ENCODE measurements around the gene FTSJ3.
A peak's percentile ranks its signal among the peaks of the same experiment; 100 is the strongest.
"Not testable (repeated sequence)": the region's sequence is repeated elsewhere in the genome, so short reads cannot be mapped to it uniquely, and the experiment has no call there.

The FTSJ3 gene

DNA sequence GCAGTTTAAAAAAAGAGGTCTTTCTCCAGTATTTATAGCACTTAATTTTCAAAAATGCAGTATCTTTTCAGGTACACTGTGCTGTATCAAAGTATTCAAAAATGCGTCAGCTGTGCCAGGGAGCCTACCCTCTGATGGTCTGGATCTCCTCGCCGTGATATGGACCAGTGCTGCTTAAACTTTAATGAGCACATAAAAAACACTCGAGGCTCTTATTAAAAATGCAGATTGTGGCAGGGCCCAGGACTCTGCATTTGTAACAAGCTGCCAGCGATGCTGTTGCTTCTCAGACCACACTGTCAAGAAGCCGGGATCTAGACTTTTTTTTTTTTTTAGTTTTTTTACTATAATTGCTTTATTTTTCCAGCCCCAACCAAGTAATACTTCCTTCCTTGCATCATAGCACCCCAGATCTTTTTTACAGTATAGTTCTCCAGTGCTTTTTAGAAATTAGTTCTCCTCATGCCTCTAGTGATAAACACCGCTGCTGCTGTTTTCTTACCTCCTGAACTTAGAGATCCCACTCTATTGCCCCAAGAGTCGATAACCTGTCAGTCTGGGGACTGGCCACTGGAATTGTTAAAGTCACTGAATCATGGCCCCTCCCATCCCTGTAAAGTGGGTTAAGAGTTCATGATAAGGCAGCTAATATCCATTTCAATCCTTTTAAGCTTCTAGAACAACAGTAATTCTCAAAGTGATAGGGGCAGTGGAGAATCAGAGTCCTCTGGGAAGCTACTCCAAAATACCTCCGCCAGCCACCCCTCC, 16.6 kb upstream of the FTSJ3 start:
- no peak for DNase-seq (ENCODE audit: low read depth in 2 of 2, low spot score in 1 of 2)

DNA sequence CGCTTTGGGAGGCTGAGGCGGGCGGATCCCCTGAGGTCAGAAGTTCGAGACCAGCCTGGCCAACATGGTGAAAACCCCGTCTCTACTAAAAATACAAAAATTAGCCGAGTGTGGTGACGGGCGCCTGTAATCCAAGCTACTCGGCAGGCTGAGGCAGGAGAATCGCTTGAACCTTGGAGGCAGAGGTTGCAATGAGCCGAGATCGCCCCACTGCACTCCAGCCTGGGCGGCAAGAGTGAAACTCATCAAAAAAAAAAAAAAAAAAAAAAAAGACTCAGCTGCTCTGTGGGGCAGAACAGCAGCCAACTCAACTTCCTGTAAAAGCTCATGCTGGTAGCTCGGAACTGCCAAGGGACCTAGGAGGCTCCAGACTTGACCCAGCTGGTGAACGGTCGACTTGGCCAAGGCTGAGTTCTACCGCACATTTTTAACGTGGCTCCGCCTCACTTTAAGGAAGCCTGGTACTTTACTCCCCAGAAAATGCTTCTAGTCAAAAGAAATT, 16.0 kb upstream of the FTSJ3 start:
- DNase-seq (ENCODE audit: low read depth in 2 of 2, low spot score in 1 of 2), result not testable (repeated sequence)

DNA sequence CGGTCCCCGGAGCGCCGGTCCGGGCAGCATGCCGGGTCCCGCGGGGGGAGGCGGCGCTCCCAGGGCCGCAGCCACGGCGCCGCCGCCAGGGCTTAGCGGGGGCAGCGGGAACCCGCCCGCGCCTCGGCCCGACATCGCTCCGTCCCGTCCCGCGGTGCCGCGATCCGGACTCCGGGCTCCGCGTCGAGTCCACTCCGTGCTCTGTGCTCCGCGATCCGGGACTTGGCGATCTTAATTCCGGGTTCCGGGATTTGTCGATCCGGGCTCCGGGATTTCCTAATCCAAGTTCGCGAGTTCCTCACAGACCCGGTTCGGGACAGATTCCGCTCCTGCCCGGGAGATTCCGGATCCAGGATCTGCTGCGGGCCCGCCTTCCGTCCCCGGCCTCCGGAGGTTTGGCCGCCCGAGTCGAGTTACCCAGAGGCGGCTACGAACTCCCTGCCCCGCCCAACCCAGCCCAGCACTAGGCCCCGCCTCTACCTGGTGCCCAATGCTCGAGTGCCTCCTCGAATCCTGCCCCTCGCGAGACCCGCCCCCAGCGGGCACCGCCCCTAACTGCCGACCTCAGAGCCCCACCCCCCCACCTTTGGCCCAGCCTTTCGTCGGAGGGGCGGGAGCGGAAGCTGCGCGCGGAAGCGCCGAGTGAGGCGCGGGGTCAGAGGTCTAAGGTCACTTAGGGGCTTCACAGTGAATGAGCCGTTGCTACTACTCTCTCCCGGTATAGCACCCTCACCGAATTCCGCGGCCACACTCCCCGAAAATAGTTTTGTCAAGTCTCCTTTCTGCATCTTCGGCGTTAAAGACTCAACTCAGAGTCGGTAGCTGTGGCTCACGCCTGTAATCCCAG, 15.3 kb upstream of the FTSJ3 start, which contains the start of gene SMARCD2:
TSS of gene SMARCD2 (minus strand) at position 146 of the 847 bp plus-strand sequence. CDS start at position 135, 11 bp downstream.
- peak; percentile 97 to 99 for DNase-seq (ENCODE audit: low read depth in 2 of 2, low spot score in 1 of 2)

DNA sequence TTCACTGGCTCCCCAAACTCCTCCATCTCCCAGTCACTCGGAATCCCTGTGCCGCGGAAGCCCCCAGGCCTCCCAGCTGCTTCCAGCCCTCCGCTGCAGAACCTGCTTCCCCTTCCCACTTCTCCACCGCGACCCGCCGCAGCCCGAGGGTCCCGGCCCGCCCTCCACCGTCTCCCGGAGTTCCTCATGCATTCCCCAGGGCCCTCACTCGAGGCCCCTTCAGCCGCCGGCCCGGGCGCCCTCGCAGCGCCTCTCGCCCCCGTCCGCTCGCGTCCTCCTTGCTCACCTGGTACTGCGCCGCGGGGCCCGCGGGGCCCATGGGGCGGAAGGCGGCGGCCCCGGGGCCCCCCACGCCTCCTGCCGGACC, 14.7 kb upstream of the FTSJ3 start:
- DNase-seq (ENCODE audit: low read depth in 2 of 2, low spot score in 1 of 2), result no peak

DNA sequence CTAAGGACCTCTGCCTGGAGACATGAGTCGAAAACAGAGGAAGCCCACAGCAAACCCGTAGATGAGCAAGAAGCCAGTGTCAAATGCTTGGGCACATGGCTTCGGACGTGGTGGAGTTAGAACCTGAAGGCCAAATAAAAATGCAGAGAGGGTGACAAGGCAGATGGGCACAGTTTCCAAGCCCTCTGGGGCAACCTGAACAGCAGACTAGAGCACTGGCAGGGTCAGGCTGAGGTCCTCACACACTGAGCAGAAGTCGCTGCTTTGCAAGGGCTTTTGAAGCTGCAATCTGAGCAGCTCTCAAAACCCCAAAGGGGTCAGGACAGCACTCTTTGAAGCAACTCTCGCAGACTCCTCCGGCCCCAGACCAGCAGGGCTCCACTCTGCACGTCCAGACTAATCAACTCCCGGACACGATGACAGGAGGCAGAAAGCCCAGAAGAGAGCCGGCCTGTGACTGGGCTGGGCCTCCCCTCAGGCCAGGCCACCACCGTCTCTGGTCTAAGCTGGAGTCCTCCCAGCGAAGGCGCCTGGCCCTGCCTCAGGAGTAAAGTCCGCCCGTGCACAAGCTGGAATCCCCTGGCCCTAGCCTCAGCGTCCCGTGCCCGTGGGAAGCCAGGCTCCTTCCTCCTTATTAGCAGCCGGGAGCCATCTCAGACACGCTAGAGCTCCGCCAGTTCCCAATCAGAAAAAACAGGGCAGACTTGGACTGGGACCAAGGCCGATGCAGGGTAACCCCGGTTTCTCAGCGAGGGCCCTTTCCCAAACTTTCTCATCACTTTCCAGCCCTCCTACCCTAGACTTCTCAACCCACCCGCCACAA, 14.1 kb upstream of the FTSJ3 start:
- DNase-seq (ENCODE audit: low read depth in 2 of 2, low spot score in 1 of 2), result no peak

DNA sequence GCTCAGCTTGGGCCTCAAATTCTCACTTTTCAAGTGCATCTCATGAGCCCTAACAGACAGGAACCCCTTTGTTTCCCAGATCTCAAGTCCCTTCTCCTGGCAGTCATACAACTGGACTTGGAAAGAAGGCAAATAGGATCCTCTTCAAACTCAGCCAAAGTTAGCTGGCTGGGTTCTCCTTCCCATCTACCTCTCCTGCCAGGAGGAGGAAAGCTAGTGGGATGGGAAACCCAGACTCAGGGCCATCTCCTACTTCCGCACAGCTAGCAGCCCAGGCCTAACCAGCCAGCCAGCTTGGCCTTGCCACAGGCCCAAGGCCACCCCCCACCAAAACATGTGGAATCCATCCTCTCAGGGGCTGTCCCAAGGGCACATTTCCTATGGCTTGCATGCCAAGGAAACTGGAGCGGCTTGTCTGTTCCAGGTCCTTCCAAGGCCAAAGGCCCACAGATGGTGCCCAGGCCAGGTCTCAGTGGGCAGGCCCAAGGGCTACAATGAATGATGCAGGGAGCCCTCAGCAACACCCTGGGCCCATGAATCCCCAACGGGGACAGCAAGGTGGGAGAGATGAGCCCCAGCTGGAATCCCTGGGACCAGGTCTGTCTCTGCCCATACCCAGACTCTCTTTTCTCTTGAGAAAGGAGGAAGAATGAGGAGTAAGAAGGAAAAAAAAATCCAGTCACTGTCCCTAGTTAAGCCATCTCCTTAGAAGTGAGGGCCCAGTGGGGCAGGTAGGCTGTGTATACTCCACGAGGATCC, 13.3 kb upstream of the FTSJ3 start:
- DNase-seq (ENCODE audit: low read depth in 2 of 2, low spot score in 1 of 2), result no peak

DNA sequence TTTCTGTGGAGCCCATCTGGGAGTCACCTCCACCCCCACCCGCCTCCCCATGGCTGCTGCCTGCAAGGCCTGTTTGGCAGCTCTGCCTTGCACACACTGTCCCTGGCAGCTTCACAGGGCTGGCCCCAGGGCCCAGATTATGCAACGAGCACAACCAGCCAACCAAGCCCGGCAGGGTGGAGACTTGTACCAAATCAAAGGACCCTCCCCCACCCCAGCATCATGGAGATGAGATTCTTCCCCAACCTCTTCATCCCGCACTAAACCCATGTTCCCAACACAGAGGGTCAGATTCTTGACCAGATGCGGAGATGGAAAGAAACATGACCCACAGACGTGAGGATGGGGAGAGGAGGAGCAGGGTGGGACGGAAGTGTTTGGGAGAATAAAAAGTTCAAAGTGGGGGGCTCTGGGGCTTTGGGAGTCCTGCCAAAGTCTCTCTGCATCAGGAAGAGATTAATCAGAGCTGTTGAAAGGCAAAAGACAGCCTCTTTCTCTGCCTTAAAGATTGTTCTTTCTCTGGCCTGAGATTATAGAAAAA, 11.2 kb upstream of the FTSJ3 start:
- DNase-seq (ENCODE audit: low read depth in 2 of 2, low spot score in 1 of 2), result no peak

DNA sequence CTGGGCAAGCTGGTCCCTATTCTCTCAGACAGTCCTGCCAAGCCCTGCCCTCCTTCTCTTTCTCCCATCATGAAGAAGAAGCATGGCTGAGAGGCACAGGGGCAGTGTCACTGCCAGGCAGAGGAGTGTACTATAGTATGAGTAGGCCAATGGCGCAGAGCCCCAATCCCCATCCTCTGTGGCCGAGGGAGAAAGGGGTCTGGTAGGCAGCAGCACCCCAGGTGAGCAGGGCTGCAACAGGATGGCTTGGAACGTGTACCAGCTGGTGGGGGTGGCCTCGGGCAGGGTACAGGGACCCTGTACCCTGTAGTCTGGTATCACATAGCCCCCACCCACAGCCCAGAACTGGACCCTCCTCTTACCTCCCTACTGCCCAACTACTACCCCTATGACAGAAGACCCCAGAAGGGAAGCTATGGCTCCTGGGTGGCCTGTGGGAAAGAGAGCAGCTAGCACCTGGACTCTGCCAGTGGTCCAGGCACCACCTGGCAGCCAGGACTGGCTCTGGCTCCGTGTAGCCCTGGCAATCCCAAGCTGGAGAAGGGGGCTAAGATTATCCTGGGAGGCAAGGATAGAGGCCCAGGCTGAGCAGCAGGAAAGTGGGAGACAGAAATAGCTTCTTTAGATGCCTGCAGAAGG, 10.6 kb upstream of the FTSJ3 start:
- no peak for DNase-seq (ENCODE audit: low read depth in 2 of 2, low spot score in 1 of 2)

DNA sequence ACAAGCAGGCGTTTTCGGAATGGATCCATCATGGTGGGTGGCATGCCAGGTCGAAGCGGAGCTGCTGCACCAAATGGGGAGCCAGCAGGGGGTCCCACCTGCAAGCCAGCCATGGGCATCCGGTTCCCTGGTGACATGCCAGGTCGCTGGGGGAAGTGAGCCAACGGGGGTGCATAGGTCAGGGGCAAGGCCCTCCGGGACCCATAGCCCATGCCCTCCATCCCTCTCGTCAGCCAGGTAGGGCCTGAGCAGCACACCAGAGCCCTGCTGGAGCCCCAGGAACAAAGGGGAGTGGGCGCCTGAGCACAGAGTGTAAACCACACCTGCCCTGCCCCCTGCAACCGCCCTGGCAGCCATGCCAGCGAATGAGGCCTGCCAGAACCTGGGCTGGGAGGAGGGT, 10.0 kb upstream of the FTSJ3 start:
- DNase-seq (ENCODE audit: low read depth in 2 of 2, low spot score in 1 of 2), result no peak

DNA sequence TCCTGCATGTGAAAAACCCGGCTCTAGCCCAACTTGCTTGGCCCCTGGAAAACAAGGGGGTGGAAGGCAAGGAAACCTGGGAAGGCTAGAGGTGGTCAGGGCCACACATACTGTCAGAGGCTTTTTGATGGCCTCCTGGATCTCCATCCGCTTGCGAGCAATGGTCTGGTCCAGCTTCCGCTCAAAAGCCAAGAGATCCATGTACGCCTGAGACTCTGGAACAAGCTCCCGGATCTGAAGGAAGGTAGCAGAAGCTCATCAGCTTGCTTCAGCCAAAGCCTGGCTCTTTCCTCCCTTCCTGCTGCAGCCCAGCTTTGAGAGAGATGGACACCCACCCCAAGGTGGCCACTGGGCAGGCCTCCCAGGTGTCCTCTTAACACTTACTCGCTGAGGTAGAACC, 9.3 kb upstream of the FTSJ3 start:
- DNase-seq (ENCODE audit: low read depth in 2 of 2, low spot score in 1 of 2), result no peak

DNA sequence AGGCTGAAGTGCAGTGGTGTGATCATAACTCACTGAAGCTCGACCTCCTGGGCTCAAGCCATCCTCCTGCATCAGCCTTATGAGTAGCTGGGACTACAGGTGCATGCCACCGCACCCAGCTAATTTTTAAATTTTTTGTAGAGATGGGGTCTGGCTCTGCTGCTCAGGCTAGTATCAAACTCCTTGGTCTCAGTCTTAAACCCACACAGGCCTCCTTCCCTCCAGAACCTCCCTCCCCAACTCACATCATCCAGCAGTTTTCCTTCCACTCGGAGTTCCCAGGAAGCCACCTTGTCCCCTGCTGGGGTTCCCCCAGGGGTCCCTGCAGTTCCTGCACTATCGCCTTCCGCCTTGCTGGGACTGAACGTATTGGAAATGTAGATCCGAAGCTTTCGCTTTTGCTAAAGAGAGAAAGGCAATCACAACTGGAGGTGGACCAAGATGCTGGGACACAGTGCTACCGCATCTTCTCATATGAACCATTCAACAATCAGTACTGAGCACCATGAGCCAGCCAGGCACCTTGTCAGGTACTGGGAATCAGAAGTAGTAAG, 7.8 kb upstream of the FTSJ3 start:
- no peak for DNase-seq (ENCODE audit: low read depth in 2 of 2, low spot score in 1 of 2)

DNA sequence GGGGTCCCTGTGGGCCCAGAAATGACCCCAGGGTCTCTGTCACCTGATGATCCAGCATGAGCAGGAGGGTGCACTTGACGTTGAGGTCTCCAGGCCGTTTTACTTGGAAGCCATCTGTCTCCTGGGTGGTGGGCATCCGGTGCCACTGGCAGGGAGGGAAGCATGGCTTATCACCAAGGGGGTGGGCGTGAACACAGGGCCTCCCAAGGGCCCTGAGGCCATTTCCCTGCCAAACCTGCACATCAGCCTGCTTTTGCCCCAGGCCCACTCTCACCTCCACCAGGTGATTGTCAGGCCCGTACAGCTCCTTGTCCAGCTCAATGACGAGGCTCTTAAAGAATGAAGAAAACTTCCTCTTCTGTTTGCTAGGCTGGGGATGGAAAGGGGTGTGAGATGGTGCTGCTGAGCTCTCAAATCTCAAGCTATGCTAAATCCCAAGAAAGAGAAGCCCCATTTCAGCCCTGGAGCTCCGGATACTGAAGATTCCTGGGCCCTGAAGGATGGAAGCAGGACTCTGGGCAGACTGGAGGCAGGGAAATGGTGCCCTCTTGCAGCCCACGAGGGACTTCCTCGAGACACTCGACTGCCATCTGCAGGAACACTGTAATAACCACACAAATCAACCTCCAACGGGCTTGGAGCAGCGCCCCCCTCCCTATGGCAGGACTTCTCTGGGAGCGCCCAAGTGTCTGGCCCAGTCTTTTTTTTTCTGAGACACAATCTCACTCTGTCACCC, 7.1 kb upstream of the FTSJ3 start:
- no peak for DNase-seq (ENCODE audit: low read depth in 2 of 2, low spot score in 1 of 2)

DNA sequence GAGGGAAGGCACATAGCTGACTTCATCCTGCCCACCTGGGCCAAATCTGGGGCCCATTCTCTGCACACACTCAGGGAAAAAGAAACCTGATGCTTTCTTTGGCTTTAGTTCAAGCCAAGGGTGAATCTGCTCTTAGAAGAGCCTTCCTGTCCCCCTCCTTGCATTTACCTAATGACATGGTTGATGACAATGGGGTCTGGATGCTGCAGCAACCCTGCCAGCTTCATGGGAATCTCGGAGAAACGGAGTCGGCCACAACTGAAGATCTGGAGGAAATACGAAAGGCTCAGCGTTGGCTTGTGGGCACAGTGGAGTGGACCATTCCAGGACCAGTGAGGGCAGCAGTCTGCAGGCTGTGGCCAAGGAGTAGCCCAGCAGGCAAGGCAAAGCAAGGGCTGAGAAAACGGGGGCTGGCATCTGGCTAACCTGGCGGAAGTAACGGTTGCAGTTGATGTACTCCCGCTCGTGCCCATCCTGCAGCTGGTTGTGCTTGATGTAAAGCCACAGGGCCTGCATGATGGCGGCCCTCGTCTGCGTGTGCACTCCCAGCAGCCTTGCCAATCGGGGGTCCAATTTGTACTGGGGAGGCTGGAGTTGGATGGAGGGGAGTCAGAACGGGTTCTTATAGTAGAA, 6.4 kb upstream of the FTSJ3 start:
- DNase-seq (ENCODE audit: low read depth in 2 of 2, low spot score in 1 of 2), result no peak

DNA sequence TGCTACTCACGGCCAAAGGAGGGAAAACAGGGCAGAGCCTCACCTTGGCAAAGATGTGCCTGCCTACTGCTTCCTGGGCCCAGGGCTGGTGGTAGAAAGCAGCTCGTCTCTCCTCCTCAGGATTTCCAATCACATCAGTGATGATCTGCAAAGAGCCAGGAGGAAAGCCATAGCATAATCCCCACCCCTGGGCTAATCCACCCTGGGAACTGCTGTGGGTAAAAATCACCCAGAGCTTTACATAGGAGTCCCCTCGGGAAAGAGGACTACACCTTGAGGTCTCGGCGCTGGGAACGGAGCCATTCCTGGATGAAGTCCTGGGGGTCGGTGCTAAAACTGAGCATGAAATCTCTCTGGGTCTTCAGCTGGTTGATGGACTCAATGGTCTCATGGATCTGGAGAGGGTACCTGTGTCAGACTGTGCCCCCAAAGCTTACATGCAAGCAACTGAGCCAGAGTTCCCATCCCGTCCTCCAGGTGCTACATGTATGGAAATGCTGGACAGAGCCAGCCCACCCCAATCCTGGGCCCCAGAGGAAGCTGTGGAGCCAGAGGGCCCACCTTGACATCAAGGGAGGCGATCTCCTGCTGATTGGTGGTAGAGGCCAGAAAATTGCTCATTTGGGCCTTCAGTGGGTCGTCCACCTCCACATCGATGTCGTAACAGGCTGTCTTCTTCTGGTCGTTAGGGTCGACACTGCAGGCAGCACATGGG, 5.7 kb upstream of the FTSJ3 start:
- no peak for DNase-seq (ENCODE audit: low read depth in 2 of 2, low spot score in 1 of 2)

DNA sequence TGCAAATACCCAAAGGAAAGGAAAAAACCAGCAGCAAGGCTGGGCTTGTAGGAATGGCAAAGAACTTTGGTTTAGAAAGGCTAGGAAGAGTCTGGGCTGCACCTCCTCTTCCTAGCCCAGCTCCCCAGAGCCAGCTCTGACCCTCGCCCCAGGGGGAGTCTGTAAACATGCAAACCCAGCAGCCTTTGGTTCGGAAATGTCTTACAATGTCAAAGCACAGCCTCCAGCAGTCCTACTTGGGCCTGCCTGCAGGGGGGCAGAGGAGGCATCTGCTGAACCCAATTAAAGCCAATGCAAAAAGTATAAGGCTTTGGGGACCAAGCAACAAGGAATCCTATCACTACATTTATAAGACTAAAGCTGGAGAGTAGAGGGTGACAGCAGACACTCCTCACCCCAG, 5.0 kb upstream of the FTSJ3 start:
- DNase-seq (ENCODE audit: low read depth in 2 of 2, low spot score in 1 of 2), result no peak

DNA sequence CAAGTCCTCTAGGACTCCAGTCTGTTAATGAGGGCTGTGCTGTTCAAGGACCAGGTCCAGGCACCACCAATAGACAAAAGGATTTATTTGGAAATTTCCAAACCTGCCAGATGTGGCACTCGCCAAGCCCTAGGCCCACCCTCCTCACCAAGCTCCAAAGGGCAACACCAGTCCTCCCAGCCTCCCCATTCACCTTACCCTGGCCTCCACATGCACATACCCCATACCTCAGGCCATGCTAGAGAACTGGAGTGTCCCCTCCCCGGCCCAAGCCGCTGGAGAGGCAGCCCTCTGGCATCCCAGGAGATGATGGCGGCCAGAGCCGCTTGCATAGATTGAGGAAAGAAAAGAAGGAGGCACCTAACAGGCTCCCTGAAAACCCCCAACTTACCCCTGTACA, 4.6 kb upstream of the FTSJ3 start:
- DNase-seq (ENCODE audit: low read depth in 2 of 2, low spot score in 1 of 2), result no peak

DNA sequence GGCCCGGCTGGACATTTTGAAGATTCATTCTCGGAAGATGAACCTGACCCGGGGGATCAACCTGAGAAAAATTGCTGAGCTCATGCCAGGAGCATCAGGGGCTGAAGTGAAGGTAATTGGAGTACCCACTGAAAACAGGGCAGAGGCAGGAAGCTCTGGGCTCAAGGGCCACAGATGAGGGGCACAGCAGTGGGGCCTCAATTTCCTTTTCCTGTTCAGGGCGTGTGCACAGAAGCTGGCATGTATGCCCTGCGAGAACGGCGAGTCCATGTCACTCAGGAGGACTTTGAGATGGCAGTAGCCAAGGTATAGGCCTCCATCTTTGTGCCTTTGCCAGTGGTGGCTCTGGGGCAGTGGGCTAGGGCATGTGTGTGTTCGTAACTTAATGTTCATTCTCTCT, 4.0 kb upstream of the FTSJ3 start:
- no peak for DNase-seq (ENCODE audit: low read depth in 2 of 2, low spot score in 1 of 2)
